Measurements from ENCODE around the gene PIGP. TPM values are rescaled to one million over a fixed set of nuclear protein-coding genes. Genes with fewer than 3 reads are reported as not detected.
A peak's percentile ranks its signal among the peaks of the same experiment; 100 is the strongest.
"Not testable (repeated sequence)": the region's sequence is repeated elsewhere in the genome, so short reads cannot be mapped to it uniquely, and the experiment has no call there.

The PIGP gene
- total RNA-seq, 3 donors from 2014 or later: 15.2 to 20.2 (median 19.7) TPM

DNA sequence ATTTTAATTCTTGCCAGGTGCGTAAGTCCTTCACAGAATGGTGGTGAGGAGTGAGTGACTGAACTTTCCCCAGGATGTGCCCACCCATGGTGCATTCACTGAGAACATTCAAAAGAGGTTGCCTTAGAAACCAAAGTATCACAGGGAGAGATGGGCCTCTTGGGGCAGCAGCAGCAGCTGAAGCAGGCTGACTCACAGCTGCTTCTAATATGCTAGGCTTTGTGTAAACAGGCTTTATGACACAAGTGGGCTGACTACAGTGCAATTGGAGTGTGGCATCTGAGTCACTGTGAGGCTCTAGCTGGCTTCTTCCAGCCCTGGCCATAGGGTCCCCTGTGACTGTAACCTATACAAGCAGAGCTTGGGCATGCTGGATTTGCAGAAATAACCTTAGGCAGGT, 12.6 kb downstream of the PIGP start:
- Histone ChIP-seq H3K4me1 (ENCODE audit: low read depth) (peaks cover 8% of the 10 kb centered on the region), H3K36me3 (ENCODE audit: low read depth) (no peaks in the 10 kb centered on the region), H3K9me3 (no peaks in the 10 kb centered on the region), H3K4me3 (no peak overlapping the region)
- peak; percentile 100 for ATAC-seq
- intact Hi-C loops (cut with DNase I, micrococcal nuclease): no loop called here
- peak in 1 of 3 donors; percentile 65 for DNase-seq
- TF ChIP-seq, protein P1, sequence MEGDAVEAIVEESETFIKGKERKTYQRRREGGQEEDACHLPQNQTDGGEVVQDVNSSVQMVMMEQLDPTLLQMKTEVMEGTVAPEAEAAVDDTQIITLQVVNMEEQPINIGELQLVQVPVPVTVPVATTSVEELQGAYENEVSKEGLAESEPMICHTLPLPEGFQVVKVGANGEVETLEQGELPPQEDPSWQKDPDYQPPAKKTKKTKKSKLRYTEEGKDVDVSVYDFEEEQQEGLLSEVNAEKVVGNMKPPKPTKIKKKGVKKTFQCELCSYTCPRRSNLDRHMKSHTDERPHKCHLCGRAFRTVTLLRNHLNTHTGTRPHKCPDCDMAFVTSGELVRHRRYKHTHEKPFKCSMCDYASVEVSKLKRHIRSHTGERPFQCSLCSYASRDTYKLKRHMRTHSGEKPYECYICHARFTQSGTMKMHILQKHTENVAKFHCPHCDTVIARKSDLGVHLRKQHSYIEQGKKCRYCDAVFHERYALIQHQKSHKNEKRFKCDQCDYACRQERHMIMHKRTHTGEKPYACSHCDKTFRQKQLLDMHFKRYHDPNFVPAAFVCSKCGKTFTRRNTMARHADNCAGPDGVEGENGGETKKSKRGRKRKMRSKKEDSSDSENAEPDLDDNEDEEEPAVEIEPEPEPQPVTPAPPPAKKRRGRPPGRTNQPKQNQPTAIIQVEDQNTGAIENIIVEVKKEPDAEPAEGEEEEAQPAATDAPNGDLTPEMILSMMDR (IDR thresholded peaks at IDR 0.05): no peak

DNA sequence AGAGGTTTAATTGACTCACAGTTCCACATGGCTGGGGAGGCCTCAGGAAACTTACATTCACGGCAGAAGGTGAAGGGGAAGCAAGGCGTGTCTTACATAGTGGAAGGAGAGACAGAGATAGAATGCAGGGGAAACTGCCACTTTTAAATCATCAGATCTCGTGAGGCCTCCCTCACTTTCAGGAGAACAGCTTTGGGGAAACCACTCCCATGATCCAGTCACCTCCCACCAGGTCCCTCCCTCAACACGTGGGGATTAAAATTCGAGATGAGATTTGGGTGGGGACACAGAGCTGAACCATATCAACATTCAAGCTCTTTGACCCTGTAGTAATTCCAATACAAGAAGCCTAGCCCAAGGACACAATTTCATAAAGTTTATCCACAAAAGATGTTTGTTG, 13.7 kb downstream of the PIGP start:
- no peak overlapping the region for H3K4me3 ChIP-seq
- H3K4me1 ChIP-seq (ENCODE audit: low read depth): peaks cover 8% of the 10 kb centered on the region
- H3K9me3 ChIP-seq: no peaks in the 10 kb centered on the region
- no peaks in the 10 kb centered on the region for H3K36me3 ChIP-seq (ENCODE audit: low read depth)
- ATAC-seq (no peak), DNase-seq (no peak)
- TF ChIP-seq, protein P1 (IDR thresholded peaks at IDR 0.05): no peak
- intact Hi-C loops (cut with DNase I, micrococcal nuclease): no loop called here

DNA sequence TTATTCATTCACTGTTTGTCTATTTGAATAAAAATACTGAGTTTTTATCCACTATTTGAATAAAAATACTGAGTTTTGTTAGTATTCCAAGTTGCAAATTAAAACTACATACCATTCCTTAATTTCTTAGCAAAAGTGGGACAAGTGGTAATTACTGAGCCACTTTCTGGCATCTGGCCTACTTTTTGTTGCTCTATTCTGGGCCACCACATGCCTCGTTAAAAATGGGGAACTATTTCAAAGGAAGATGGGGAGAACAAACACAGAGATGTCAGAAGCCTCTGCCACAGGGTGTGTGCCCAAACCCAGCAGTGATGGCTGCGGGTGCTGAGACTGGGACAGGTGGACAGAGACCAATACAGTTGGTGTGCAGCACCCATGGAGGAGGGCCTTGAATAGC, 14.6 kb downstream of the PIGP start:
- Histone ChIP-seq H3K36me3 (ENCODE audit: low read depth) (no peaks in the 10 kb centered on the region), H3K9me3 (no peaks in the 10 kb centered on the region), H3K4me3 (no peak overlapping the region), H3K4me1 (ENCODE audit: low read depth) (peaks cover 8% of the 10 kb centered on the region)
- TF ChIP-seq, protein P1 (IDR thresholded peaks at IDR 0.05): no peak
- intact Hi-C loops (cut with DNase I, micrococcal nuclease): no loop called here
- DNase-seq (no peak), ATAC-seq (no peak)

DNA sequence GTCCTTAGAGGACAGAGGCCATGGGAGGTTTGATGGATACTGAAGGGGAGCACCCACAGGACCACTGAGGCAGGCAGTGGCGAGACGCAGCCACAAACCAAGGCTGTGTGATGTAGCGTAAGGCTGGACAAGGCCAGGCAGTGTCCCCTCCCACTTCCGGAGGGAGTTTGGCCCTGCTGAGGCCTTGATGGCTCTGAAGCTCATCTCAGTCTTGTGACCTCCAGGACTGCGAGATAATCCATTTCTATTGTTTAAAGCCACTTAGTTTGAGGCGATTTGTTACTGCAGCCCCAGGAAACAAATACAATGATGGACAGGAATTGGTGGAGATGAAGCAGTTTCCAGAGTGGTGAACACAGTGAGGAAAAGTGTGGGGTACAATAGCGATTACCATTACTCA, 15.3 kb downstream of the PIGP start:
- TF ChIP-seq, protein P1 (IDR thresholded peaks at IDR 0.05): no peak
- Histone ChIP-seq H3K4me1 (ENCODE audit: low read depth) (peaks cover 8% of the 10 kb centered on the region), H3K36me3 (ENCODE audit: low read depth) (no peaks in the 10 kb centered on the region), H3K4me3 (no peak overlapping the region), H3K9me3 (no peaks in the 10 kb centered on the region)
- DNase-seq (no peak), ATAC-seq (no peak)
- intact Hi-C loops (cut with DNase I, micrococcal nuclease): no loop called here

DNA sequence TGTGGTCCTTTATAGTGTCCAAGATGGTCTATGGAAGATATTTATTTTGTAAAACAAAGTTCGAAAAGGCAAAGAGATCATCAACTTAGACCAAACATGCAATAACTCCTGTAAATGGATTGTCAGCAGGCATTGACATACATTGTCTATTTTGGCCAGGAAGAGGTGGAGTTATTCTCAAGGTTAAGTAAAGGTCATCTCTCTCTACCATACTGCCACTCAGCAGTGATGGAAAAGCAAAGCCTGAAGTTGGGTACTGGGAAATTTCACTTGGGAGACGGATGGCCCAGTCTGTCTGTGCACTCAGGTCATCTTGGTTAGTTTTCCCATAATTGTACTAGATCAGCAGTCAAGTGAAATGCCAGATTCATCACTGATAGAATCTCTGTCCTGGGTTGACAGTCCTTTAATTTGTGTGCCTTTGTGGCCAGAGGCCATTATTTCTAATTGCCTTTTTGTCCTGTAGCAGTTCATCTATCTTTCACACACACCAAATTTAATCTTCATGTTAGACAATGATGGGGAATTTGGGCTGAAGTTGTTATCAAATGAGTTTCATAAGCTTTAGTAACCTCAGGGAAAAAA, 17.5 kb downstream of the PIGP start:
- no peaks in the 10 kb centered on the region for H3K9me3 ChIP-seq
- intact Hi-C loops (cut with DNase I, micrococcal nuclease): no loop called here
- H3K36me3 ChIP-seq (ENCODE audit: low read depth): no peaks in the 10 kb centered on the region
- H3K4me3 ChIP-seq: no peak overlapping the region
- ATAC-seq: no peak
- TF ChIP-seq, protein P1 (IDR thresholded peaks at IDR 0.05): no peak
- peaks cover 5% of the 10 kb centered on the region for H3K4me1 ChIP-seq (ENCODE audit: low read depth)
- no peak for DNase-seq

DNA sequence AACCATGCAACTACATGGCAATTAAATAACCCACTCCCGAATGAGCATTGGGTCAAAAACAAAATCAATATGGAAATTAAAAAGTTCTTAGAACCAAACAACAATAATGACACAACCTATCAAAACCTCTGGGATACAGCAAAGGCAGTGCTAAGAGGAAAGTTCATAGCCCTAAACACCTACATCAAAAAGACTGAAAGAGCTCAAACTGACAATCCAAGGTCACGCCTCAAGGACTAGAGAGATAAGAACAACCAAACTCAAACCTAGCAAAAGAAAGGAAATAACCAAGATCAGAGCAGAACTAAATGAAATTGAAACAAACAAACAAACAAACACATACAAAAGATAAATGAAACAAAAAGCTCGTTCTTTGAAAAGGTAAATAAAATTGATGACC, 23.1 kb downstream of the PIGP start:
- DNase-seq; ATAC-seq; H3K9me3 ChIP-seq; H3K4me3 ChIP-seq; intact Hi-C loops (cut with DNase I, micrococcal nuclease); H3K4me1 ChIP-seq (ENCODE audit: low read depth); H3K36me3 ChIP-seq (ENCODE audit: low read depth): not testable (repeated sequence)

All from mucosa of descending colon (tissue), 3 donors.